ENCODE measurements around the gene TWSG1. TPM values are rescaled to one million over a fixed set of nuclear protein-coding genes. Genes with fewer than 3 reads are reported as not detected.
"Not testable (repeated sequence)": the region's sequence is repeated elsewhere in the genome, so short reads cannot be mapped to it uniquely, and the experiment has no call there.

The TWSG1 gene
- total RNA-seq, 2 donors from 2014 or later = 14.7 to 16.6 TPM

DNA sequence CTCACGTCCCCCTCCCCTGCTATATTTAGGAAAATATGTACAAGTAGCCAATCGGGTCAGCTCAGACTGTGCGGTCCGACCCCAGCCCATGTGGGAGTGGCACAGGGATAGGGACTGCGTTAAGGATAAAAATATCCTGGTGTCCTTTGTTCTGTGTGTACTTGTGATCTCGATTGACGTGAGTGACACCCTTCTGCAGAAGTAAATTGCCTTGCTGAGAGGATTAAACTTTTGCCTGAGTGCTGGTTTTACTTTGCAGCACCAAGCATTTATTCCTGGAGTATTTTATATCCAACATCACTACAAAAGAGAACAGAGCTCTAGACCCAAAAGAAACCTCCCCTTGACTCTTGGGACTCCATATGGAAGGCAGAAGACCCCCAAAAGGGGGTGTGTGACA lies 112.8 kb downstream of the TWSG1 start:
- TF ChIP-seq, protein P1, sequence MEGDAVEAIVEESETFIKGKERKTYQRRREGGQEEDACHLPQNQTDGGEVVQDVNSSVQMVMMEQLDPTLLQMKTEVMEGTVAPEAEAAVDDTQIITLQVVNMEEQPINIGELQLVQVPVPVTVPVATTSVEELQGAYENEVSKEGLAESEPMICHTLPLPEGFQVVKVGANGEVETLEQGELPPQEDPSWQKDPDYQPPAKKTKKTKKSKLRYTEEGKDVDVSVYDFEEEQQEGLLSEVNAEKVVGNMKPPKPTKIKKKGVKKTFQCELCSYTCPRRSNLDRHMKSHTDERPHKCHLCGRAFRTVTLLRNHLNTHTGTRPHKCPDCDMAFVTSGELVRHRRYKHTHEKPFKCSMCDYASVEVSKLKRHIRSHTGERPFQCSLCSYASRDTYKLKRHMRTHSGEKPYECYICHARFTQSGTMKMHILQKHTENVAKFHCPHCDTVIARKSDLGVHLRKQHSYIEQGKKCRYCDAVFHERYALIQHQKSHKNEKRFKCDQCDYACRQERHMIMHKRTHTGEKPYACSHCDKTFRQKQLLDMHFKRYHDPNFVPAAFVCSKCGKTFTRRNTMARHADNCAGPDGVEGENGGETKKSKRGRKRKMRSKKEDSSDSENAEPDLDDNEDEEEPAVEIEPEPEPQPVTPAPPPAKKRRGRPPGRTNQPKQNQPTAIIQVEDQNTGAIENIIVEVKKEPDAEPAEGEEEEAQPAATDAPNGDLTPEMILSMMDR (IDR thresholded peaks at IDR 0.05) = no peak

DNA sequence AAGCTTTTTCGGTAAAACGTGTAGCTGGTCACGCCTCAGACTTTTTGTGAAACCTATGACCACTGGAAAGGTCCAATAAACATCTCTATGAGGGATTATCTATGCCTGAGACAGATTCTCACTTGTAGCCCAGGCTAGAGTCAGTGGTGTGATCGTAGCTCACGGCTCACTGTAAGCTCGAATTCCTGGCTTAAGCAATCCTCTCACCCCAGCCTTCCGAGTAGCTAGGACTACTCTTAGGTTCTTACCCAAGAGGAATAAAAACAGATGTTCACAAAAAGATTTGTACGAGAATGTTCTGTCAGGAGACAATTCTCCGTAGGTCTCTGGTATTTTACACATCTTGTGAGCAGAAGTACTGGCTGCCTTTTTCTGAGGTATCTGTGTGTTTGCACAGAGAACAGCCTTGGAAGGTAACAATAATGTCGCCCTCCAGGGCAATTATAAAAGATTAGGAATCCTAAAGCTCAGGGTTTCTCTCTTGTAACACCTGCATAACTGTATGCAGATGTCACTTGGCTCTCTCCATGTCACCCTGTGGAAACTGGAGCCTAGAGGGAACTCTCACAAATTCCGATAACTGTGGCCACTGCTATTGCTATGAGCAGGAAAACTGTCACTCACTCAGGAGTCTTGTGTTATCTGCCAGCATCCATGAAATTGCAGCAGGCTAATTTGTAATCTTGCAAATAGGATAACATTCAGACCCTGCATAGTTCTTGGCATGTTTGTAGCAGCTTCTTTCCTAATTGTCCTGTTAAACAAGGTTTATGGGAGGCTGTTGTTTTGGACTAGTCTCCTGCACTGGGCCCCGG lies 115.2 kb downstream of the TWSG1 start:
- no peaks in the 10 kb centered on the region for H3K4me1 ChIP-seq
- no peak overlapping the region for H3K27ac ChIP-seq
- no peak overlapping the region for H3K4me3 ChIP-seq
- no peak for DNase-seq (ENCODE audit: low spot score)
- no peaks in the 10 kb centered on the region for H3K9me3 ChIP-seq
- no peaks in the 10 kb centered on the region for H3K27me3 ChIP-seq
- H3K36me3 ChIP-seq = no peaks in the 10 kb centered on the region
- TF ChIP-seq, protein P1 (IDR thresholded peaks at IDR 0.05) = no peak

More for the DNA sequence above, 112.8 kb downstream of the TWSG1 start:
- DNase-seq (ENCODE audit: low spot score) = no peak
- no peaks in the 10 kb centered on the region for H3K27me3 ChIP-seq
- H3K27ac ChIP-seq = no peak overlapping the region
- no peak overlapping the region for H3K4me3 ChIP-seq
- no peaks in the 10 kb centered on the region for H3K36me3 ChIP-seq
- no peaks in the 10 kb centered on the region for H3K4me1 ChIP-seq
- H3K9me3 ChIP-seq = no peaks in the 10 kb centered on the region

DNA sequence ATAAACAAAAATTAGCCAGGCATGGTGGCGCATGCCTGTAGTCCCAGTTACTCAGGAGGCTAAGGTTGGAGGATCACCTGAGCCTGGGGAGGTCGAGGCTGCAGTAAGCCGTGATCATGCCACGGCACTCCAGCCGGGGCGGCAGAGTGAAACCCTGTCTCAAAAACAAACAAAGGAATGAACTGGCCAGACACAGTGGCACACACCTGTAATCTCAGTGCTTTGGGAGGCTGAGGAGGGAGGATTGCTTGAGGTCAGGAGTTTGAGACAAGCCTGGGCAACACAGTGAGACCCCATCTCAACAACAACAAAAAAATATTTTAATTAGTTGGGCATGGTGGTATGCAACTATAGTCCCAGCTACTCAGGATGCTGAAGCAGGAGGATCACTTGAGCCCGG lies 116.3 kb downstream of the TWSG1 start:
- DNase-seq (ENCODE audit: low spot score); H3K27ac ChIP-seq; H3K4me1 ChIP-seq: not testable (repeated sequence)

More for the DNA sequence above, 116.3 kb downstream of the TWSG1 start:
- not testable (repeated sequence) for H3K36me3 ChIP-seq, H3K9me3 ChIP-seq, H3K4me3 ChIP-seq, H3K27me3 ChIP-seq

Other genes with a start within 250 kb of the TWSG1 start
- 100 to 1,000 TPM; 167 to 225 TPM for gene NDUFV2, start 232.1 kb upstream of the TWSG1 start, total RNA-seq
- 10 to 100 TPM; 22.3 to 32.3 TPM for gene ANKRD12, start 198.0 kb upstream of the TWSG1 start, total RNA-seq
- gene RALBP1, start 140.7 kb downstream of the TWSG1 start, total RNA-seq = 10 to 100 TPM; 58.7 to 62.5 TPM

All from right atrium auricular region (tissue), 2 donors.